Peyer's patch (tissue), 4 donors: ENCODE measurements around the gene SPEF1. TPM values are rescaled to one million over a fixed set of nuclear protein-coding genes. Genes with fewer than 3 reads are reported as not detected.

Experiments used
- DNase-seq, 3 donors: peaks; one replicate each; pipeline ENCODE4 v3.0.0-alpha.2; 2017 to 2019
- H3K27ac ChIP-seq, 4 donors: fragments of 200-600 bp; sonication (generic); one replicate each; pipeline ENCODE4 v1.5.1; 2016 to 2019
- H3K27me3 ChIP-seq, 2 donors: fragments of 200-600 bp; sonication (generic); one replicate each; pipeline ENCODE4 v1.5.1; 2019
- H3K36me3 ChIP-seq, 3 donors: fragments of 200-600 bp; sonication (generic); one replicate each; pipeline ENCODE4 v1.5.1; 2016 to 2019
- H3K4me1 ChIP-seq, 4 donors: fragments of 200-600 bp; sonication (generic); one replicate each; pipeline ENCODE4 v1.5.1; 2016 to 2019
- H3K4me3 ChIP-seq, 4 donors: fragments of 200-600 bp; sonication (generic); 1 replicate in 3 of 4; 2 replicates in 1 of 4; pipeline ENCODE4 v1.5.1; 2016 to 2019; ENCODE audit warnings: mild to moderate bottlenecking in 1 of 4
- H3K9me3 ChIP-seq, 4 donors: fragments of 200-600 bp; sonication (generic); one replicate each; pipeline ENCODE4 v1.5.1; 2016 to 2019; ENCODE audit warnings: mild to moderate bottlenecking in 1 of 4
- CTCF ChIP-seq, 6 experiments: fragments of 450-650 bp in 4 of 6; fragments of 200-600 bp in 2 of 6; sonication (generic) in 1 of 6; IDR thresholded peaks; one replicate each; pipeline ENCODE4 v1.5.1; 2017 to 2019; ENCODE audit warnings: antibody characterized with exemption in 6 of 6, mild to moderate bottlenecking in 3 of 6, moderate library complexity in 1 of 6
- POLR2A ChIP-seq, 2 donors: fragments of 450-650 bp; IDR thresholded peaks; one replicate each; pipeline ENCODE4 v1.5.1; 2017; ENCODE audit warnings: antibody characterized with exemption in 2 of 2, mild to moderate bottlenecking in 2 of 2, moderate library complexity in 2 of 2
- total RNA-seq, 4 donors: library from RNA; depleted of rRNA; stranded (reverse); fragments of >200 nt; gene quantifications; one replicate each; pipeline ENCODE4 v1.1.0, GENCODE V29; 2016

Gene SPEF1
- total RNA-seq, 4 donors from 2014 or later = not detected

- Histone ChIP-seq H3K9me3 (no peaks in the 10 kb centered on the region), H3K4me1 (peaks cover 0 to 12% (median 6%) of the 10 kb centered on the region in 4 donors), H3K4me3 (no peak overlapping the region), H3K27ac (no peak overlapping the region), H3K27me3 (no peaks in the 10 kb centered on the region), H3K36me3 (peaks cover 0 to 39% (median 0%) of the 10 kb centered on the region in 3 donors)
- TF ChIP-seq POLR2A (IDR thresholded peaks at IDR 0.05) (no peak), CTCF (IDR thresholded peaks at IDR 0.05) (no peak)
- DNase-seq = no peak
Measured at GRCh38 chr20:3821996-3822395, 40.7 kb upstream of the SPEF1 start.

GRCh38 chr20:3820901-3821727 is 39.9 kb upstream of the SPEF1 start:
- Histone ChIP-seq H3K36me3 (peaks cover 0 to 36% (median 0%) of the 10 kb centered on the region in 3 donors), H3K27me3 (no peaks in the 10 kb centered on the region), H3K4me3 (peak overlapping the region; percentile 60 to 93 (median 70)), H3K27ac (peak overlapping the region; percentile 93 to 99 (median 96)), H3K4me1 (peaks cover 0 to 12% (median 6%) of the 10 kb centered on the region in 4 donors), H3K9me3 (no peaks in the 10 kb centered on the region)
- no peak for DNase-seq
- peak in 1 of 6 experiments; percentile 3 for TF ChIP-seq CTCF (IDR thresholded peaks at IDR 0.05)
- TF ChIP-seq POLR2A (IDR thresholded peaks at IDR 0.05) = no peak

- no peaks in the 10 kb centered on the region for H3K27me3 ChIP-seq
- DNase-seq = peak; percentile 98 to 99 (median 99)
- H3K36me3 ChIP-seq = peaks cover 0 to 32% (median 0%) of the 10 kb centered on the region in 3 donors
- peak within 1 kb of the TSS; percentile 93 to 99 (median 96) for H3K27ac ChIP-seq
- no peaks in the 10 kb centered on the region for H3K9me3 ChIP-seq
- H3K4me3 ChIP-seq = peak within 1 kb of the TSS; percentile 60 to 93 (median 70)
- peaks cover 0 to 12% (median 6%) of the 10 kb centered on the region in 4 donors for H3K4me1 ChIP-seq
- TF ChIP-seq POLR2A (IDR thresholded peaks at IDR 0.05) = peak; percentile 60 to 78
- TF ChIP-seq CTCF (IDR thresholded peaks at IDR 0.05) = peak; percentile 95 to 100 (median 100)
Measured at GRCh38 chr20:3820048-3820900, 39.0 kb upstream of the SPEF1 start, which contains the start of gene AP5S1. TSS of gene AP5S1 (plus strand) at chr20:3820547. CDS start at chr20:3822118, 1,571 bp downstream.

- Histone ChIP-seq H3K4me1 (peaks cover 0 to 12% (median 6%) of the 10 kb centered on the region in 4 donors), H3K36me3 (peaks cover 0 to 27% (median 0%) of the 10 kb centered on the region in 3 donors), H3K27me3 (no peaks in the 10 kb centered on the region), H3K4me3 (peak overlapping the region; percentile 60 to 93 (median 70)), H3K27ac (peak overlapping the region; percentile 93 to 99 (median 96)), H3K9me3 (no peaks in the 10 kb centered on the region)
- TF ChIP-seq CTCF (IDR thresholded peaks at IDR 0.05) = no peak
- TF ChIP-seq POLR2A (IDR thresholded peaks at IDR 0.05) = no peak
- peak in 1 of 3 donors; percentile 49 for DNase-seq
Measured at GRCh38 chr20:3819411-3820047, 38.3 kb upstream of the SPEF1 start.
